ENCODE results near the gene TMEM190.

DNA sequence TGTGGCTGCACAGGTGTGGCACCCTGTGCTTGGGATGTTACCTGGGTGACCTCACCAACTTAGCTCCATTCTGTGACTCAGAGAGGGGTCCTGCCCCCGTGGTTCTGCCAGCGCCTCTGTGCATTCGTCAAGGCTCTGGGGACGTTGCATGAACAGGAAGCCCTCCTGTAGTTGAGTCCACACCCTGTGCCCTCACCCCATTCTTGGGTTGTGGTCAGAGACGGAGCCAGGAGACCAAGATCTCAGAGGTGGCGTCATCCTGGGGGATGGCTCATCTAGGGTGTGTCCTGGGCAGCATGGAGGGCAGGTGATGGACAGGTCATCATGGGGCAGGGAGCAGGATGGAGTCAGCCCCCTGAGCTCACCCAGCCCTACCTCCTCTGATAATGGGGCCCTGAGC lies 24.6 kb upstream of the TMEM190 start:
- TF ChIP-seq, protein P1, sequence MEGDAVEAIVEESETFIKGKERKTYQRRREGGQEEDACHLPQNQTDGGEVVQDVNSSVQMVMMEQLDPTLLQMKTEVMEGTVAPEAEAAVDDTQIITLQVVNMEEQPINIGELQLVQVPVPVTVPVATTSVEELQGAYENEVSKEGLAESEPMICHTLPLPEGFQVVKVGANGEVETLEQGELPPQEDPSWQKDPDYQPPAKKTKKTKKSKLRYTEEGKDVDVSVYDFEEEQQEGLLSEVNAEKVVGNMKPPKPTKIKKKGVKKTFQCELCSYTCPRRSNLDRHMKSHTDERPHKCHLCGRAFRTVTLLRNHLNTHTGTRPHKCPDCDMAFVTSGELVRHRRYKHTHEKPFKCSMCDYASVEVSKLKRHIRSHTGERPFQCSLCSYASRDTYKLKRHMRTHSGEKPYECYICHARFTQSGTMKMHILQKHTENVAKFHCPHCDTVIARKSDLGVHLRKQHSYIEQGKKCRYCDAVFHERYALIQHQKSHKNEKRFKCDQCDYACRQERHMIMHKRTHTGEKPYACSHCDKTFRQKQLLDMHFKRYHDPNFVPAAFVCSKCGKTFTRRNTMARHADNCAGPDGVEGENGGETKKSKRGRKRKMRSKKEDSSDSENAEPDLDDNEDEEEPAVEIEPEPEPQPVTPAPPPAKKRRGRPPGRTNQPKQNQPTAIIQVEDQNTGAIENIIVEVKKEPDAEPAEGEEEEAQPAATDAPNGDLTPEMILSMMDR (IDR thresholded peaks at IDR 0.05): no peak
- no peak for TF ChIP-seq POLR2A (IDR thresholded peaks at IDR 0.05)
